NCI-H526 (cell line): Measurements from ENCODE around the gene ZBTB46.
"Not testable (repeated sequence)": the region's sequence is repeated elsewhere in the genome, so short reads cannot be mapped to it uniquely, and the experiment has no call there.

ENCODE experiments used
- DNase-seq, 2 experiments: peaks; one replicate each; lab custom pipeline; 2025; lab: John Stamatoyannopoulos, UW

ZBTB46 gene

GRCh38 chr20:63735859-63736718, 95.0 kb downstream of the ZBTB46 start, which contains the start of gene LIME1:
Gene LIME1, plus strand, starts transcription at chr20:63736664. Its CDS starts 886 bp downstream, at chr20:63737550.
- DNase-seq: peak in 1 of 2 experiments; percentile 30

- no peak for DNase-seq
These were observed 95.9 kb downstream of the ZBTB46 start for GRCh38 chr20:63734946-63735858.

- DNase-seq: no peak
These were observed 96.7 kb downstream of the ZBTB46 start for GRCh38 chr20:63734111-63734945.

- no peak for DNase-seq
These were observed 97.4 kb downstream of the ZBTB46 start for GRCh38 chr20:63733579-63734081.

- no peak for DNase-seq
These were observed 97.9 kb downstream of the ZBTB46 start for GRCh38 chr20:63733117-63733516.

- DNase-seq: no peak
These were observed 98.7 kb downstream of the ZBTB46 start for GRCh38 chr20:63732118-63733095.

GRCh38 chr20:63731410-63731809, 99.7 kb downstream of the ZBTB46 start:
- DNase-seq: no peak

- not testable (repeated sequence) for DNase-seq
These were observed 100.8 kb downstream of the ZBTB46 start for GRCh38 chr20:63730189-63730733.

- not testable (repeated sequence) for DNase-seq
These were observed 108.0 kb downstream of the ZBTB46 start for GRCh38 chr20:63722967-63723622.

- DNase-seq: no peak
These were observed 112.1 kb downstream of the ZBTB46 start for GRCh38 chr20:63718996-63719395.

- no peak for DNase-seq
These were observed 116.2 kb downstream of the ZBTB46 start for GRCh38 chr20:63714858-63715257.

GRCh38 chr20:63712191-63712590, 118.9 kb downstream of the ZBTB46 start:
- DNase-seq: no peak

- no peak for DNase-seq
These were observed 119.9 kb downstream of the ZBTB46 start for GRCh38 chr20:63711085-63711645.

GRCh38 chr20:63709149-63709527, 121.9 kb downstream of the ZBTB46 start:
- DNase-seq: no peak

- peak; percentile 31 to 65 for DNase-seq
These were observed 122.5 kb downstream of the ZBTB46 start for GRCh38 chr20:63708301-63709148.

- peak; percentile 52 to 95 for DNase-seq
These were observed 123.3 kb downstream of the ZBTB46 start, which contains the start of the genes ARFRP1 and ZGPAT for GRCh38 chr20:63707558-63708300. Gene ARFRP1, minus strand, starts transcription at chr20:63707976. Its CDS starts 885 bp downstream, at chr20:63707091. Gene ZGPAT, plus strand, starts transcription at chr20:63708039. Its CDS starts 542 bp downstream, at chr20:63708581.
